HCT116 (cell line): Measurements from ENCODE around the gene CD7. TPM values are rescaled to one million over a fixed set of nuclear protein-coding genes. Genes with fewer than 3 reads are reported as not detected.

Experiments used
- ATAC-seq: fragments of 200-7000 bp; cut with Tn5 transposase; 2 replicates; pipeline ENCODE4 v1.9.1; 2020; ENCODE audit warnings: mild to moderate bottlenecking, moderate library complexity
- BruUV-seq: library from RNA; stranded (reverse); fragments of 400-500 nt; replicated peaks from 2 replicates; lab custom pipeline; 2021; lab: Mats Ljungman, UMichigan
- CTCF ChIA-PET: fragments of 300-600 bp; sonication (Branson Sonifier 250); formaldehyde crosslinking; loops from one replicate; lab custom pipeline; 2021; ENCODE audit warnings: antibody characterized with exemption; lab: Charles Lee
- POLR2A ChIA-PET: fragments of 300-600, 350-600 bp; sonication (Branson Sonifier 250); formaldehyde crosslinking; loops from one replicate; lab custom pipeline; 2021; ENCODE audit warnings: antibody characterized with exemption; lab: Charles Lee
- RAD21 ChIA-PET, 2 experiments: fragments of 300-600 bp; sonication (Branson Sonifier 250); formaldehyde crosslinking; loops; one replicate each; lab custom pipeline; 2023; ENCODE audit warnings: low total read pairs in 2 of 2; ENCODE audit not compliant: uncharacterized antibody in 2 of 2, unreplicated experiment in 2 of 2, low non-redundant PET in 1 of 2; lab: Charles Lee
- DNase-seq: peaks from one replicate; pipeline ENCODE4 v3.0.0-alpha.2; 2010; ENCODE audit warnings: low read depth, low spot score
- H2AFZ ChIP-seq: fragments of 200-600 bp; shearing (Covaris generic), sonication (generic); 2 replicates; pipeline ENCODE4 v1.6.1; 2017; ENCODE audit warnings: low read depth, mixed run types, mixed read lengths, antibody characterized with exemption, low read length; ENCODE audit not compliant: poor library complexity, severe bottlenecking
- H3K27ac ChIP-seq: 2 replicates; pipeline ENCODE4 v1.5.1; 2012; ENCODE audit warnings: low read depth, low read length
- H3K27me3 ChIP-seq: fragments of 200-600 bp; sonication (generic); 2 replicates; pipeline ENCODE4 v1.6.1; 2016; ENCODE audit warnings: mixed run types, low read length, mixed read lengths; ENCODE audit not compliant: insufficient read depth
- H3K36me3 ChIP-seq, 2 experiments: fragments of 200-500 bp in 1 of 2; fragments of 200-600 bp in 1 of 2; sonication (Bioruptor generic) in 1 of 2; sonication (generic) in 1 of 2; 2 replicates each; pipeline versions ENCODE4 v1.5.1 to v1.6.1; 2014 to 2016; ENCODE audit warnings: low read length in 2 of 2, inconsistent platforms in 1 of 2, mixed read lengths in 1 of 2, mixed run types in 1 of 2; ENCODE audit not compliant: insufficient read depth in 2 of 2, control insufficient read depth in 1 of 2
- H3K4me1 ChIP-seq, 2 experiments: fragments of 200-600 bp in 1 of 2; sonication (generic) in 1 of 2; 2 replicates each; pipeline versions ENCODE4 v1.5.1 to v1.6.1; 2012 to 2017; ENCODE audit warnings: low read length in 2 of 2, inconsistent platforms in 1 of 2, mild to moderate bottlenecking in 1 of 2, mixed read lengths in 1 of 2, mixed run types in 1 of 2, moderate library complexity in 1 of 2; ENCODE audit not compliant: insufficient read depth in 2 of 2, control insufficient read depth in 1 of 2
- H3K4me2 ChIP-seq: fragments of 200-600 bp; sonication (generic); 2 replicates; pipeline ENCODE4 v1.6.1; 2017; ENCODE audit warnings: mixed run types, low read length, mixed read lengths
- H3K4me3 ChIP-seq, 2 experiments: fragments of 200-600 bp in 1 of 2; sonication (generic) in 1 of 2; replicated peaks in 1 of 2; 2 replicates each; pipeline ENCODE4 v1.5.1; 2011 to 2016; ENCODE audit warnings: low read length in 2 of 2, control low read depth in 1 of 2, low read depth in 1 of 2, mild to moderate bottlenecking in 1 of 2, mixed read lengths in 1 of 2, mixed run types in 1 of 2
- H3K79me2 ChIP-seq: fragments of 200-600 bp; sonication (generic); 2 replicates; pipeline ENCODE4 v1.6.1; 2017; ENCODE audit warnings: mild to moderate bottlenecking, mixed run types, low read length, moderate library complexity, mixed read lengths; ENCODE audit not compliant: insufficient read depth
- H3K9ac ChIP-seq: fragments of 200-600 bp; sonication (generic); 2 replicates; pipeline ENCODE4 v1.6.1; 2016; ENCODE audit warnings: low read length, mixed read lengths
- H3K9me2 ChIP-seq: fragments of 200-600 bp; sonication (generic), shearing (Covaris generic); 2 replicates; pipeline ENCODE4 v1.6.1; 2017; ENCODE audit warnings: mixed run types, mild to moderate bottlenecking, moderate library complexity; ENCODE audit not compliant: insufficient read depth
- H3K9me3 ChIP-seq, 2 experiments: fragments of 200-500 bp in 1 of 2; fragments of 200-600 bp in 1 of 2; sonication (Bioruptor generic) in 1 of 2; sonication (generic) in 1 of 2; 2 replicates each; pipeline ENCODE4 v1.6.1; 2014 to 2017; ENCODE audit warnings: low read length in 2 of 2, mixed read lengths in 2 of 2, inconsistent platforms in 1 of 2, low read depth in 1 of 2, mild to moderate bottlenecking in 1 of 2, mixed run types in 1 of 2, moderate library complexity in 1 of 2; ENCODE audit not compliant: control insufficient read depth in 1 of 2, insufficient read depth in 1 of 2
- H4K20me1 ChIP-seq: fragments of 200-600 bp; sonication (generic), shearing (Covaris generic); 2 replicates; pipeline ENCODE4 v1.6.1; 2017; ENCODE audit warnings: mixed run types, mild to moderate bottlenecking, moderate library complexity; ENCODE audit not compliant: insufficient read depth
- CEBPB ChIP-seq: IDR thresholded peaks from 2 replicates; pipeline ENCODE4 v1.6.1; 2012; ENCODE audit warnings: low read depth
- CTCF ChIP-seq, 3 experiments: fragments of 200-600 bp in 1 of 3; sonication (generic) in 1 of 3; IDR thresholded peaks in 2 of 3; conservative IDR thresholded peaks in 1 of 3; 2 replicates each; pipeline ENCODE4 v1.5.1; 2012 to 2017; ENCODE audit warnings: low read depth in 2 of 3, low read length in 2 of 3, antibody characterized with exemption in 1 of 3, borderline replicate concordance in 1 of 3, control low read depth in 1 of 3, mild to moderate bottlenecking in 1 of 3, mixed read lengths in 1 of 3, mixed run types in 1 of 3, moderate library complexity in 1 of 3; ENCODE audit not compliant: insufficient read depth in 1 of 3
- ELF1 ChIP-seq: IDR thresholded peaks from 2 replicates; pipeline ENCODE4 v1.6.1; 2012; ENCODE audit warnings: low read depth, borderline replicate concordance
- EZH2 ChIP-seq: fragments of 200-600 bp; sonication (generic); IDR thresholded peaks from 2 replicates; pipeline ENCODE4 v1.6.1; 2017; ENCODE audit warnings: antibody characterized with exemption, mixed run types
- EZH2phosphoT487 ChIP-seq: fragments of 200-600 bp; IDR thresholded peaks from 2 replicates; pipeline ENCODE4 v1.6.1; 2018; ENCODE audit warnings: antibody characterized with exemption, borderline replicate concordance
- FOSL1 ChIP-seq: IDR thresholded peaks from 2 replicates; pipeline ENCODE4 v1.6.1; 2012; ENCODE audit warnings: low read depth
- JUND ChIP-seq: IDR thresholded peaks from 2 replicates; pipeline ENCODE4 v1.6.1; 2012
- POLR2A ChIP-seq: IDR thresholded peaks from 2 replicates; pipeline ENCODE4 v1.7.0; 2011; ENCODE audit warnings: borderline replicate concordance; ENCODE audit not compliant: insufficient read depth, insufficient read length; ENCODE audit errors: extremely low read depth
- POLR2AphosphoS5 ChIP-seq: IDR thresholded peaks from 2 replicates; pipeline ENCODE4 v1.6.1; 2011; ENCODE audit warnings: mild to moderate bottlenecking, low read depth, low read length, moderate library complexity
- SIN3A ChIP-seq: IDR thresholded peaks from 2 replicates; pipeline ENCODE4 v1.6.1; 2012; ENCODE audit warnings: low read depth
- SRF ChIP-seq: IDR thresholded peaks from 2 replicates; pipeline ENCODE4 v1.6.1; 2012; ENCODE audit warnings: low read depth
- TCF7L2 ChIP-seq: IDR thresholded peaks from 2 replicates; pipeline ENCODE4 v1.7.0; 2011; ENCODE audit warnings: borderline replicate concordance, inconsistent platforms; ENCODE audit not compliant: insufficient read depth, insufficient read length; ENCODE audit errors: extremely low read depth
- YY1 ChIP-seq: IDR thresholded peaks from 2 replicates; pipeline ENCODE4 v1.6.1; 2011; ENCODE audit warnings: low read length, low read depth, moderate library complexity, mild to moderate bottlenecking; ENCODE audit not compliant: insufficient replicate concordance; ENCODE audit errors: extremely low read depth
- ZFX ChIP-seq: fragments of 450-650 bp; IDR thresholded peaks from 2 replicates; pipeline ENCODE4 v1.6.1; 2017
- ZNF274 ChIP-seq: fragments of 200-500 bp; sonication (Bioruptor generic); IDR thresholded peaks from 2 replicates; pipeline ENCODE4 v1.6.1; 2014; ENCODE audit warnings: mild to moderate bottlenecking, low read depth, low read length, inconsistent platforms
- intact Hi-C: fragments of 100-400 bp; cut with micrococcal nuclease; formaldehyde crosslinking; loops from 2 replicates; pipeline ENCODE4 v1.10.0; 2022
- total RNA-seq: library from RNA; stranded (reverse); gene quantifications from one replicate; pipeline ENCODE4 v1.2.1, GENCODE V29; 2021; ENCODE audit not compliant: unreplicated experiment
- TF ChIP-seq, protein P1 (sequence below): IDR thresholded peaks from 2 replicates; pipeline ENCODE4 v1.6.1; 2012; ENCODE audit warnings: low read depth
- TF ChIP-seq, protein P2 (sequence below): IDR thresholded peaks from 2 replicates; pipeline ENCODE4 v1.6.1; 2012
- TF ChIP-seq, protein P3 (sequence below): IDR thresholded peaks from 2 replicates; pipeline ENCODE4 v1.6.1; 2011; ENCODE audit warnings: mild to moderate bottlenecking, low read length, moderate library complexity; ENCODE audit not compliant: insufficient replicate concordance; ENCODE audit errors: extremely low read depth

Gene CD7
- total RNA-seq, 1 experiment from 2014 or later = 0.61 TPM

DNA sequence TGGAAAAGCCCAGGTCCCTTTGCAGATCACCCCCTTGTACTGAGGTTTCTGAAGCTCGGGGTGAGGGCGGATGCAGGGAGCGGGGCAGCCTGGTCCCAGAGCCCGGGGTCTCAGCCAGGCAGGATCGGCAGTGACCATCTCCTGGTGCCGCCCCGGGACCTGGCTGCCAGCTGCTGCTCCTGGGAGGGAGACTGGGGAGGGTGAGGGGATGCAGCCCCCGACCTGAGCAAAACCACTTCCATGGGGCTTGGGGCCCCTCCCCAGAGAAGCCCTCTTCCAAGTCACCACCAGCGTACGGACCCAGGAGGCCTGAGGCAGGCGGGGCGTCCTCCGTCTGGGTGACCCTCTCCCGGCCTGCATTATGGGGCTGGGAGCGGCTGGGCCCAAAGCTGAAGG, 14.8 kb downstream of the CD7 start:
- H3K79me2 ChIP-seq = no peaks in the 10 kb centered on the region
- H4K20me1 ChIP-seq = no peaks in the 10 kb centered on the region
- ChIA-PET POLR2A (interaction anchor here (2.6 kb wide), 1 partner anchor 10 kb away, joined by 14 read pairs; no protein-coding TSS in a partner anchor), RAD21 (no interaction called here), CTCF (no interaction called here)
- BruUV-seq = no TSS peak
- no peak for DNase-seq
- H3K4me3 ChIP-seq = no peak overlapping the region
- no peaks in the 10 kb centered on the region for H3K9me3 ChIP-seq
- no peaks in the 10 kb centered on the region for H3K27me3 ChIP-seq
- no peaks in the 10 kb centered on the region for H3K36me3 ChIP-seq
- peaks cover 15 to 42% of the 10 kb centered on the region in 2 experiments for H3K4me1 ChIP-seq
- H3K9me2 ChIP-seq = no peaks in the 10 kb centered on the region
- intact Hi-C loops = no loop called here
- TF ChIP-seq TCF7L2 = no peak
- TF ChIP-seq, protein P1, sequence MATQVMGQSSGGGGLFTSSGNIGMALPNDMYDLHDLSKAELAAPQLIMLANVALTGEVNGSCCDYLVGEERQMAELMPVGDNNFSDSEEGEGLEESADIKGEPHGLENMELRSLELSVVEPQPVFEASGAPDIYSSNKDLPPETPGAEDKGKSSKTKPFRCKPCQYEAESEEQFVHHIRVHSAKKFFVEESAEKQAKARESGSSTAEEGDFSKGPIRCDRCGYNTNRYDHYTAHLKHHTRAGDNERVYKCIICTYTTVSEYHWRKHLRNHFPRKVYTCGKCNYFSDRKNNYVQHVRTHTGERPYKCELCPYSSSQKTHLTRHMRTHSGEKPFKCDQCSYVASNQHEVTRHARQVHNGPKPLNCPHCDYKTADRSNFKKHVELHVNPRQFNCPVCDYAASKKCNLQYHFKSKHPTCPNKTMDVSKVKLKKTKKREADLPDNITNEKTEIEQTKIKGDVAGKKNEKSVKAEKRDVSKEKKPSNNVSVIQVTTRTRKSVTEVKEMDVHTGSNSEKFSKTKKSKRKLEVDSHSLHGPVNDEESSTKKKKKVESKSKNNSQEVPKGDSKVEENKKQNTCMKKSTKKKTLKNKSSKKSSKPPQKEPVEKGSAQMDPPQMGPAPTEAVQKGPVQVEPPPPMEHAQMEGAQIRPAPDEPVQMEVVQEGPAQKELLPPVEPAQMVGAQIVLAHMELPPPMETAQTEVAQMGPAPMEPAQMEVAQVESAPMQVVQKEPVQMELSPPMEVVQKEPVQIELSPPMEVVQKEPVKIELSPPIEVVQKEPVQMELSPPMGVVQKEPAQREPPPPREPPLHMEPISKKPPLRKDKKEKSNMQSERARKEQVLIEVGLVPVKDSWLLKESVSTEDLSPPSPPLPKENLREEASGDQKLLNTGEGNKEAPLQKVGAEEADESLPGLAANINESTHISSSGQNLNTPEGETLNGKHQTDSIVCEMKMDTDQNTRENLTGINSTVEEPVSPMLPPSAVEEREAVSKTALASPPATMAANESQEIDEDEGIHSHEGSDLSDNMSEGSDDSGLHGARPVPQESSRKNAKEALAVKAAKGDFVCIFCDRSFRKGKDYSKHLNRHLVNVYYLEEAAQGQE = no peak
- no peak for TF ChIP-seq SIN3A
- no peak for TF ChIP-seq CTCF (IDR thresholded peaks at IDR 0.05 in 2 of 3, conservative IDR thresholded peaks at IDR 0.05 in 1 of 3; ENCODE audit: borderline replicate concordance in 1 of 3, insufficient read depth in 1 of 3, low read depth in 2 of 3, low read length in 2 of 3)
- TF ChIP-seq POLR2A = no peak
- no peak for TF ChIP-seq FOSL1
- TF ChIP-seq JUND = no peak
- TF ChIP-seq ZFX = no peak
- TF ChIP-seq, protein P2, sequence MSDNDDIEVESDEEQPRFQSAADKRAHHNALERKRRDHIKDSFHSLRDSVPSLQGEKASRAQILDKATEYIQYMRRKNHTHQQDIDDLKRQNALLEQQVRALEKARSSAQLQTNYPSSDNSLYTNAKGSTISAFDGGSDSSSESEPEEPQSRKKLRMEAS = no peak
- no peak for TF ChIP-seq ZNF274
- no peak for TF ChIP-seq CEBPB
- no peak for TF ChIP-seq POLR2AphosphoS5
- TF ChIP-seq YY1 = no peak
- TF ChIP-seq EZH2phosphoT487 = no peak
- no peak for TF ChIP-seq EZH2
- no peak for TF ChIP-seq ELF1
- TF ChIP-seq SRF = no peak
- TF ChIP-seq, protein P3, sequence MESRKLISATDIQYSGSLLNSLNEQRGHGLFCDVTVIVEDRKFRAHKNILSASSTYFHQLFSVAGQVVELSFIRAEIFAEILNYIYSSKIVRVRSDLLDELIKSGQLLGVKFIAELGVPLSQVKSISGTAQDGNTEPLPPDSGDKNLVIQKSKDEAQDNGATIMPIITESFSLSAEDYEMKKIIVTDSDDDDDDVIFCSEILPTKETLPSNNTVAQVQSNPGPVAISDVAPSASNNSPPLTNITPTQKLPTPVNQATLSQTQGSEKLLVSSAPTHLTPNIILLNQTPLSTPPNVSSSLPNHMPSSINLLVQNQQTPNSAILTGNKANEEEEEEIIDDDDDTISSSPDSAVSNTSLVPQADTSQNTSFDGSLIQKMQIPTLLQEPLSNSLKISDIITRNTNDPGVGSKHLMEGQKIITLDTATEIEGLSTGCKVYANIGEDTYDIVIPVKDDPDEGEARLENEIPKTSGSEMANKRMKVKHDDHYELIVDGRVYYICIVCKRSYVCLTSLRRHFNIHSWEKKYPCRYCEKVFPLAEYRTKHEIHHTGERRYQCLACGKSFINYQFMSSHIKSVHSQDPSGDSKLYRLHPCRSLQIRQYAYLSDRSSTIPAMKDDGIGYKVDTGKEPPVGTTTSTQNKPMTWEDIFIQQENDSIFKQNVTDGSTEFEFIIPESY = no peak
- TF ChIP-seq, all 23 proteins: peak for 0
- no peak overlapping the region for H3K27ac ChIP-seq
- no peak for ATAC-seq
- H3K9ac ChIP-seq = no peak overlapping the region
- H2AFZ ChIP-seq = no peak overlapping the region
- no peak overlapping the region for H3K4me2 ChIP-seq
